G401.6 (cell line): ENCODE measurements around the gene IL20.

Experiments used
- FAIRE-seq: peaks from 2 replicates; lab custom pipeline; 2012; peaks lifted over from hg19 to GRCh38; lab: Jason Lieb, UNC

Gene IL20, protein sequence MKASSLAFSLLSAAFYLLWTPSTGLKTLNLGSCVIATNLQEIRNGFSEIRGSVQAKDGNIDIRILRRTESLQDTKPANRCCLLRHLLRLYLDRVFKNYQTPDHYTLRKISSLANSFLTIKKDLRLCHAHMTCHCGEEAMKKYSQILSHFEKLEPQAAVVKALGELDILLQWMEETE

DNA sequence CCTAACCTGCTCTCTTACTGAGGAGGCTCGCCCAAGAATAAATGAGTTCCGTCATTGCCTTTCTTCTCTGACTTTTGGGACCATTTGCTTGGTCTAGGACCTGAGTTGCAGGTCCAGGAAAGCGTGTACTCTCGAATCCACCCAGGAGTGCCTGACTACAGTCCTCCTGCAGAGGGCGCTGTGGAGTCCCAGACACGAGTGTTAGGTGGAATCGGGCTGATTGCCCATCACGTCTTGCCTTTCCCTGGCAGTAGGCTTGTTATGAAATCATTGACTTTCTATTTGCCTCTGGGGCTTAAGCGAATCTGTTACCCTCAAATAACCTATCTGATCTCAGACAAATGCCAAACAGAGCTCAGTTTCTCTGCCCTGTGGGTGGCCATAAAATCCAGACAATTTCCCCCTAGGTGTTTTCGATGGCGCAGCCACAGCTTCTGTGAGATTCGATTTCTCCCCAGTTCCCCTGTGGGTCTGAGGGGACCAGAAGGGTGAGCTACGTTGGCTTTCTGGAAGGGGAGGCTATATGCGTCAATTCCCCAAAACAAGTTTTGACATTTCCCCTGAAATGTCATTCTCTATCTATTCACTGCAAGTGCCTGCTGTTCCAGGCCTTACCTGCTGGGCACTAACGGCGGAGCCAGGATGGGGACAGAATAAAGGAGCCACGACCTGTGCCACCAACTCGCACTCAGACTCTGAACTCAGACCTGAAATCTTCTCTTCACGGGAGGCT is at the start of gene IL20:
IL20 (plus strand) TSS at position 685 of the 733 bp plus-strand sequence. CDS start 230 bp downstream, outside the sequence.
- FAIRE-seq: no peak

DNA sequence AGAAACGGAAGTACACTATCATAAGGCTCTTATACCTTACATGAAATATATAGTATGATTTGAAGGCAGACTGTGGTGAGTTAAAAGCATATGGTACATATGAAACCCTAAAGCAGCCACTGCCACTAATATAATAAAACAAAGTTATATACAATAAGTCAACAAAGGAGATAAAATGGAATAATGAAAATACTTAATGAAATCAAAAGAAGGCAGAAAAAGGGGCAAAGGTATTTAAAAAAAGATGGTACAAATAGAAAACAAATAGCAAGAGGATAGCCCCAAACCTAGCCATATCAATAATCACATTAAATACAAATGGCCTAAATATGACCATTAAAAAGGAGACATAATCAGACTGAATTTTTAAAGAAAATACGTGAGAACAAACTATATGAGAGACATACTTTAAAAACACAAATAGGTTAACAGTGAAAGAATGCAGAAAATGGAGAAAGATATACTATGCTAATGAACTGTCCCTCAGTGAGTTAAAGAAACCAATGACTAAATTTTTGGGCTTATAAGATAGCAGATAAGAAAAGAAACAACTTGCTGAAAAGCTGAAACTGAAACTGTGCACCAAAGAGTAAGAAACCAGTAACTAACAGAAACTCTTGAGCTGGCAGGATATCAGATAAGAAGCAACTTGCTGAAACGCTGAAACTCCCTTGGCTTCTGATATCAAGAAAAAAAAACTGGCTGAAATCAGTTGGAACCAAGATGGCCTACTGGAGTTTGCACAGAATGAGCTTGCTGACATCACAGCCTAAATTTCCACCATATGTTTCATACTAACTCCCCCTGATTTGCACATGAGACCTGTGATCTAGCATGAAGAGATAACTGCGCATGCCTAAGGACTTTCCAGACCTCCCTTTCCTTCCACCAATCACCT is 48.8 kb upstream of the IL20 start:
- no peak for FAIRE-seq

DNA sequence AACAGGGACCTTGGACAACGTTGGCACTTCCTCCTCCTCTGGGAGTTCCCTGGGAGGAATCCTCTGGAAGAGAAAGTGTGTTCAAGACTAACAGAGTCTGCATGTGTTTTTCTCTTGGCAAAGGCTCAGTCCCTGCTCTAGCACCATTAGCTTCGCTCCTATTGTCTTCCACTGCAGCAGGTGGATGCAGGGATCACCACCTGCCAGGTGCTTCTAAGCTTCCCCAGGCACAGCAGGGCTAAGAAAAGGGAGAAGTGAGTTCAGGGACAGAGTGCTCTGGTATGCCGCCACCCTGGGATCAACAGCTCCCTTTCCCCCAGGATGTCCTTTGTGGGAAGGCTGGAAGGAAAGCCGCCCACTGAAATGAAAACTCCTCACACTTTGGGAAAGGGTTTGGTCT is 43.9 kb upstream of the IL20 start:
- FAIRE-seq: no peak

DNA sequence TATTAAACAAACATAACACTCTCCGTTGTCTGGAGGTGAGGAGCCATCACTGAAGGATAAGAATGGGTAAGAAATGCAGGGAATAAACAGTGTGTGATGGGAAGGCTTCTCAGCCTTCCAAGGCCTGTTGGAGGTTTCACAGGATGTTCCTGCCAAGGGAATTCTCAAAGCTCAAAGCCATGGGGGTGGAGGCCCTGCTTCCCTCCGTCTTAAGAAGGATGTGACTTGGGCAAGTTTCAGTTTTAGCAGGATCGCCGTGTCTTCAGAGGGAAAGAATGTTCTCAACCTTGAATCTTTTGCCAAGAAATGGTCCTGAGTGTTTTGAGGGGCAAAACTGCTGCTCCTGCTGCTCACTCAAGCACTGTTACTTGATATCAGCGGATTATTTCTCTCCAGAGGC is 41.7 kb upstream of the IL20 start:
- FAIRE-seq: no peak

DNA sequence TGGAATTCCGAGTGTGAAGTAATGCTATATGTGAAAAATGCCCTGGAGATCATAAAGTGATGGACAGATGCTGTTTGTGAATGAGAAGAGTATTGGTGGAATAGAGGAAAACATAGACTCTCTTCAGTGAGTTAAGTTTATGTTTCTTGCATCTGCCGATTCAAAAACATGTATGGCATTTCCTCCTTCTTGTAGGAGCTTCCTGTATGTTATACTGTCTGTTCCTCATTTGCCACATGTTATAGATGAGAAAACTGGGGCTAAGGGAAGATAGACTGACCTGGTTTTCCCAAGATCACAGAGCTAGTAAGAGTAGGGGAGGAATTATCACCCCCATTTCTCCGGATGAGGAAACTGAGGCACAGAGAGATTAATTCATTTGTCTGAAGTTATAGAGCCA is 41.1 kb upstream of the IL20 start:
- no peak for FAIRE-seq

DNA sequence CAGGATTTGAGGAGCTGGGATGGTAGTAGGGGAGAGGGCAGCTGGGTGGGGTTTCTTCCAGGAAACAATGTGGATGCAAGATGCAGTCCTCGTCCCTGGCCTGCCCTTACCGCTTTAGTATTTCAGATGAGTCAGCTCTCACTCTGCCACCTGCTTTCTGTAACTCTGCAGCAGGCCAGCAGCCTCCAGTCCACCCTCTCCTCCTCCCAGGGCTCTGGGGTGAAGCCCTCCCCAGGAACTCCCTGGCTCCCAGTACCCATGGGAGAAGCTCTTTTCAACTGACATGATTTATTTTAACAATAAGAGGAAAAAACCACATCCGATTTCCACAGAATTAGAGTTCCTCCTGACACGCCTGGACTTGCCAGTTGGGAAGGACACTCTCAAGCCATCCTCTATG is 39.0 kb upstream of the IL20 start:
- FAIRE-seq: no peak

DNA sequence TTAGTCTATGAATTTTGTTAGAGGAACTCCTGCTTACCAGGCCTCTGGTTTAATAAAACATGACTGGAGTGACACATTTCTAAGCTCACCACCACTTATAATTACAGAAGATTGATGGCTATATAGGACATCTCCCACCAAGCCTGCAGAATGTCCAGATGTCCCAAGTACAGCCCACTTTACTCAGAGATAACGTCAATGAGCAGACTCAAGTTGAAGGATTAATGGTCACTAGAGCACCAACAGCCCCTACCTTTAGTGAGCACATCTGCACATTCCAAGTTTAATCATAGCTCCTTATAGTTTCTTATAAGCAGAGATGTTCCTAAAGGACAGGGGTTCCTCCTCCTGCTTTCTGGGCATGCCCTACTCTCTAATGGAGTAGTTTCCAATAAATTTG is 37.4 kb upstream of the IL20 start:
- no peak for FAIRE-seq

DNA sequence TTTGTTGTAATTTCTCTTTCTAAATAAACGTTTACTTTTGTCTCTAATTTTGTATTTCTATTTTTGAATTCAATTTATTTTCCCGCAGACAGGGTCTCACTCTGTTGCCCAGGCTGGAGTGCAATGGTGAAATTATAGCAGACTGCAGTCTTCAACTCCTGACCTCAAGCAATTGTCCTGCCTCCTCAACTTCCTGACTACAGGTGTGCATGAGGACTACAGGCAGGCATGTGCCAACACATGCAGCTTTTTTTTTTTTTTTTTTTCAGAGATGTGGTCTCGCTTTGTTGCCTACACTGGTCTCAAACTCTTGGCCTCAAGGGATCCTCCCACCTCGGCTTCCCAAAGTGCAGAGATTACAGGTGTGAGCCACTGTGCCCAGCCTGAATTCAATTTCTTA is 36.7 kb upstream of the IL20 start:
- FAIRE-seq: no peak

DNA sequence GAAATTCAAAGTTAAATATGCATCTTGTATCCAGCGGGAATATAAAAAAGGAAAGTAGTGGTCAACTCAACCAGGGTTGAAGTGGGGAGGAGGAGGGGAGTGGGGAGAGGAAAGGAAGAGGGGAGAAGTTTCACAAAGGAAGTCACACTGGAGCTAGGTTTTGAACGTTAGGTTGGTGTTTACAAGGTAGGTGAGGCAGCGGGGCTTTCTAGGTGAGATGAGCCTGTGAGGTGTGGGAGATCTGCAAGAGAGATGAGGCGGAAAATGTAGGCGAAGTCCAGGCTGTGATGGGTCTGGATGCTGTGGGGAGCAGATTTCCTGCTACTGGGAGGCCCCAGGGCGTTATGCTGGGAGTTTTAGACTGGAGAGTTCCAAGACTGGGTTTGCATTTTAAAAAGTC is 36.1 kb upstream of the IL20 start:
- no peak for FAIRE-seq

DNA sequence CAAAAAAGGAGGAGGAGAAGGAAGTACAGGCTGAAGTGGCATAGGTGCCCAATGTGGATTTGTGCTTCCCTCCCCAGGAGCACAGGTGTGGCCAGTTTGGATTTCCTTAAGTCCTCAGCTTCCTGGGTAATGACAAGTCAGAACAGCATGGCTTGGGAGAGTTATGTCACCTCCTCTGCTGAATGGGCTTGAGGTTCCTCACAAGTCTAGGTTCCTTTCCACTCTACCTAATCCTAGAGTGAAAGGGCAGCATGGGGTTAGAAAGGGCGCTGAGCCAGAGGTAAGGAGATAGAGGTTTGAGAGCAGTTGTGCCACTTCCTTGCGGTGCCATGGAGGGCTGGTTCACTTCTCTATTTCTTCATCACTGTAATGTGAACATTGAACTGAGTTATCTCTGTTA is 35.5 kb upstream of the IL20 start:
- FAIRE-seq: no peak

DNA sequence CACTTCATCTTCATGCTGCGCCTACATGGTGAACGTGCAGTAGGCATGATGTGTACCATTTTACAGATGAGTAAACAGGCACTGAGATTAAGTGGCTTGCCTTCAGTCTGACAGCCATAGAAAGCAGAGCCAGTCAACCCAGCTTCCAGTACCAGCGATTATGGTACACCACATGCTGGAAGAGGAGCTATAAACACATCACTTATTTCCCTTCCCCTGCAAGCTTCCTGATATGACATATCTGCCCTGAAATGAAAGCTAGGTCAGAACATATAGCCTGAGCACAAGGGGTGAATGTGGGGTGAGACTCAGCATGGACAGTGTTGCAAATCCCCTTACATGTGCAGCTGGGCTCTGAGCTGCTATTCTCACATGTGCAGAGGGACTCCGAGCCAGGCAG is 33.8 kb upstream of the IL20 start:
- FAIRE-seq: no peak

DNA sequence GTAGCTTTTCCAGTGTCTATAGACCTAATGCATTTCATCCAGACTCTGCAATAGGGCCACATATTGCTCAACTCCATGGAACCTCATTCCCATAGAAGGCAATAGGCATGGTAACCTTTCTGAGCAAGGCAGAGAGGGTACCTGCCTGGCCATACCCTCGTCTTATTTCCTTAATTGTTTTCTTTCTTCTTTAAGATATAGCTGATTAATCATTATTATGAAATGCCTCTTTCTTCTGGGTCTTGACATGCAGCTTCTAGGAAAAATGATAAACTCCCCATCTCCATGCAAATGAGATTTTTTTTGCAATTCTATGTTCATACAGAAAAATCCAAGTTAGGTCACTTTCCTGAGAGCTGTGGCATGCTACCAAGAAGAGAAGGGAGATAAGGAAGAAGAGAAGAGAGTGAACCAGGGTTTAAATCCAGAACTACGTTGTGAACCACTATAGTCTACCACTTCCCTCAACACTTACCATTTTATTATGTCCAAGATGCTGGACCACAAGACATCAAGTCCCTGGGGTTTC is 33.0 kb upstream of the IL20 start:
- FAIRE-seq: no peak

DNA sequence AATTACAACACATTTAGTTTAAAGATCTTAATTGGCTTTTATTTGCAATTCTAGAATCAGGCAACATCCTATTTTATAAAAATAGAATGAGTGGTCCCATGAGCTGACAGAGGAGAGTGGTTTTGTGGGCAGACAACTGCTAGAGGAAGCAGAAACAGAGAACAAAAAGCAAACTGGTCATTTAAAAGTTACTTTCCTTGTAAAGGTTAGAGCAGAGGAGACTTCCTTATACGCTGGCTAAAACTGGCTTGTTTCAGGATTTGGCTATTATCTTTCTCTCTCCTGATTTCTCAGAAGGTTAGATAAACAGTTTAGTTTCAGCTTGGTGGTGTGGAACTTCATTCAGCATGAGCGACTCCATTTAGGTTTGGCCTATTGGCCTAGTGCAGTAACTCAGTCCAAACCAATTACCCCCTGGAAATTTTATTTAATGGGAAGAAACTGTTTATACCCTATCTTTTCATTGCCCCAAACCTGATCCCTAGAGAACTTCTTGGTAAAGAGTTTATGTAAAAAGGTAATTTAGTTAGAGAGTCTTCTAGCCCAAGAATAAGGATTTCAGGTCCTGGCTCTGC is 32.2 kb upstream of the IL20 start:
- no peak for FAIRE-seq

DNA sequence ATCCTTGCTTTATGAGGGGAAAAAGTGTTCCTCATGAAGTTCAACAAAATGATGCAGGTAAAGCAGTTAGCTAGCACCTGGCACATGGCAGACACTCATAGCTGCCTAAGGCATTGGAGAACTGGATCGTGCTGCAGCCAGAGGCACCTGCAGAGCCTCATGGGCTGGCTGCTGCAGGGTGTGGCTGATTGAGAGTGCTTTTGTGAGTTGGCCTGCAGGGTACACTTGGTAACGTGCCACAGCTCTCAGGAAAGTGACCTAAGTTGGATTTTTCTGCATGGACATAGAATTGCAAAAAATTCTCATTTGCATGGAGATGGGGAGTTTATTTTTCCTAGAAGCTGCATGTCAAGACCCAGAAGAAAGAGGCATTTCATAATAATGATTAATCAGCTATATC is 31.6 kb upstream of the IL20 start:
- FAIRE-seq: no peak

DNA sequence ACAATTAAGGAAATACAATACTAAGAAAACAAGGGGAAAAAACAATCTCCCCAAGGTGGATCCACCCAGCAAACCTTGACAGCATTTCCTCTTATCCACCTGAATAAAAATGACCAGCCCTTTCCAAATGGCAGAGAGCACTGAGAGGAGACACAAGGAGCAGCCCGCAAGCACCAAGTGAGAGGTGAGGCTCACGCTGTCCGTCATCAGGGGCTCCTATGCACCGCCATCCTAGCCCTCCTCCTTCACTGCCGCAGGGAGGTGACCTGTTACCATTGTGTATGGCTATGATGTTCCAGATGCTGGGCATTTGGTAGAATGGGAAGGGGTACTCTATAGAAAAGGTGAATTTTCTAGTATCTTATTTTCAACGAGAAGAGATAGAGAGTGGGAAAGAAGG is 31.2 kb upstream of the IL20 start:
- no peak for FAIRE-seq

DNA sequence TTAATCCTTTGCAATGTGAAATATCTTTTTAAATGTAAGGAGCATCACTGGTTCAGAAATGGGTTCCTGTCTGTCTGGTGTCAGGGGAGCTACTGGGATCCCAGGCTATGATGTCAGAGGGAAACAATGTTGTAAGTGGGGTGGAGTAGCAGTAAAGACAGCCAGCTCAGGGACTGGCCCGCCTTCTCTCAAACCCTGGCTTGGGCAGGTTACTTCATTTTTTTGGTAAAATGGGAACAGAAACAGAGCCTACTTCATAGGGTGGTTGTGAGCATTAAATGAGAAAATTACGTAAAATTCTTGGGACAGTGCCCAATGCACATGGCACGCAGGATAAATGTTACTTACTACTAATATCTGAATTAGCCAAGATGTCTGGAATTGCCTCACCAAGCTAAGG is 30.7 kb upstream of the IL20 start:
- no peak for FAIRE-seq

DNA sequence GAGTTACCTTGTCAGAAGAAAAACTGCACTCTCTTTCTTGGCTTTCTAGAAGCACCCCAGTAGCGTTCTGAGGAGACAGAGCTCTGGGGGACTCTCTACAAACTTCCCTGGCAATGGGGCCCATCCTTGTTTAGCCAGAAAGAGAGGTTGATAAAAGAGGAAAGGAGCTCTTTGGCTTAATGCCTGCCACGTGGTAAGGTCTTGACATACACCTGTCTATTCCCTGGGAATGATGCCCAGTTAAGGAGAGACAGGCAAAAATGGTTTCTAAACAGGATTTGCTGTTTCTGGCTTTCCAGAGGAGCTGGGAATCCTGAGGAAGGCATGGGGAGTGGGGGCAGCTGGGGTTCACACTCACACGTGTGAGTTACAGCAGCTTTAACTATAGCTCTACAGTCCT is 30.2 kb upstream of the IL20 start:
- no peak for FAIRE-seq

DNA sequence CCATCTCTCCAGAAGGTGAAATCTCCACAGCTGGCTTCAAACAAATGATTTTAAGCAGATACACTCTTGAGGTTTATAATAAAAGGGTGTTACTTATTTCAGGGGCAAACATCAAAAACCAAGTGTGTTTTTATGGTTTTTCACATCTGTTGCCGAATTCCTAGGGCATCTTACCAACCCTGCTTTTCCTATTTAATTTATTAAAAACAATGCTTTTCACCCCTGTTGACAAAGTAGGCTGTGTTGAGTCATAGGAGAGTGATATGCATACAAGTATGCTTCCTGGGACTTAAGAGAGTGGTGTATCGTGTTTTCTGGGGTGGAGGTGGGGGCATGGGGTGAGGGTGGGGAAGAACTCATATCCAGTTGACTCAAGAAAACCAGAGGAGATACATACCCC is 29.3 kb upstream of the IL20 start:
- FAIRE-seq: no peak

DNA sequence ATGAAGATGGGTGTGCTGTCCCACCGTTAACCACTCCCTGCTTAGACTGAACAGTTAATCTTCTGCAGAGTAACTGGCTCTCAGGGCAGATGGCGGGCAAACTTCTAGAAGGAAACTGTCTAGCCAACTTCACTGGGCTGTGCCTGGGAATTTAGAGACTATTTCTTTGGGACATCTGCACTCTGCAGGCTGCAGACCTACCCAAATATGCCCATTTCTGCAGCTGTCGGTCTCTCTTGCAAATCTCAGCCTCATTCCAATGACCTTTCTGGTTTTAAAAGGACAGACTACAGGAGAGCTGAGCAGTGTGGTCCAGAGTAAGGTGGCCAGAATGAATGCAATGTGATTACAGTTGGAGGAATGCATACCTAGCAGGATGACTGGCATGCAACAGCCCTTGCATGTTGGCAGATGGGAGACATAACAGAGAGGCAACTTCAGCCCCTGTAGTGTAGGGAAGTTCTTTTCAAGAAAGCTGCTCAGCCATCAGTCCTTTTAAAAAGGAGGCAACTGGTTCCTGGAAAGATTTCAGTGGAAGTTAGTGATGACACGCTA is 26.3 kb upstream of the IL20 start:
- FAIRE-seq: no peak

DNA sequence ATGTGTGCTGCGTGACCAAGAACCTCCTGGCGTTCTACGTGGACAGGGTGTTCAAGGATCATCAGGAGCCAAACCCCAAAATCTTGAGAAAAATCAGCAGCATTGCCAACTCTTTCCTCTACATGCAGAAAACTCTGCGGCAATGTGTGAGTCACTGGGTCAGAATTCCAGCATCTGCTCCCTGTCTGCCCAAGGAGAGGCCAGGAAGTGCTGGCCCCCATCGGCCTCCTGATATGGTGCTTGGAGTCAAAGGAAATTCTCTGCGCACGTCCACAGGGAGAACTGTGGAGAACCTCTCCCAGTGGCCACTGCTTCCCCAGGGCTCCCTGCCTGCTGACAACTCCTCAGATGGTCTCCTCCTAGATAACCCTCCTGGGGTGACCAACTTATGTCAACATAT is 25.6 kb upstream of the IL20 start:
- no peak for FAIRE-seq

DNA sequence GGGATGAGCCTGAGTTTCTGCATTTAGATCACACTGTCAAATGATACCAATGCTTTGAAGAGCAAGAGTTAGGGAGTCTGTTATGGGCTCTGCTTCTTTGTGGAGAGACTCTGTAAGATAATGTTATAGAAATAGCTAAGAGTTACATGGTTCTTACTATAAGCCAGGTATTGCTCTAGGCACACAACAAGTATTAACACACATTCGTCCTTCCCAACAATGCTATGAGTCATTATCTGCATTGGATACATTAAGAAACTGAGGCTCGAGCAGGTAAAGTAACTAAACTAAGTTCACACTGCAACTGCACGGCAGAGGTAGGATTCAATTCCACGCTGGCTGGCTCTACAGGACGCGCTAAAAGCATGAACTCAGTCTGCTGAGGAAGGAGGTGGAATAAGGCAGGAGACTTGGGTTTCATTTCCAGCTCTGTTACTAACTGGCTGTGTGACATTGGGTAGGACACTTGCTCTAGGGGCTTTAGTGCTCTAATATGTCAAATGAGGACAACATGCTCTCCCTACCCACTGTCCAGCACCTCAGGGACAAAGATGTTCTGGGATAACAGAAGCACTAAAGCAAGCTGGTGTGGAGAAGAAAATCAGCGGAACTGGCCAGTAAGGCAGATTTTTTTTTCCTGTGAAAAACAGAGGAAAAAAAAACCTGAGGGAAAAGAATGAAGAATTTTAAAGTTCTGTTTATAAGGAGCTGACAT is 23.7 kb upstream of the IL20 start:
- FAIRE-seq: no peak

DNA sequence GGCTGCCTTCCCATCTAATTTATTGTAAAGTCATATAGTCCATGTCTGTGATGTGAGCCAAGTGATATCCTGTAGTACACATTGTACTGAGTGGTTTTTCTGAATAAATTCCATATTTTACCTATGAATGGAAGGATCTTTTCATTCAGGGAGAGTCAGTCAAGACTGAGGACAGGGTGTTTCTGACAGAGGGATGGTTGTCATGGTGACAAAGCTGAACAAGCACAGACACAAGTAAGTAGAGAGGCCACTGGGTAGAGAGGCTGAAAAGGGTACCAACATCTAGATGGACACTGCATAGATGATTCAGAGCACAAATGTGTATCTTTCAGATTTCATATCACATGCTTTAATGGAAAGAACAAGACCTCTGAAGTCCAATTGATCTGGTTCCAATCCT is 22.6 kb upstream of the IL20 start:
- FAIRE-seq: no peak
